Measurements from ENCODE around the gene MAB21L4. TPM values are rescaled to one million over a fixed set of nuclear protein-coding genes. Genes with fewer than 3 reads are reported as not detected.

MAB21L4 gene
- total and polyA plus RNA-seq, 7 donors: not detected

- Histone ChIP-seq H3K4me3 (no peak overlapping the region), H3K9me3 (no peaks in the 10 kb centered on the region), H3K36me3 (ENCODE audit: insufficient read depth in 1 of 2, low read depth in 1 of 2) (no peaks in the 10 kb centered on the region), H3K27me3 (ENCODE audit: insufficient read depth in 3 of 3, low read length in 2 of 3) (no peaks in the 10 kb centered on the region), H3K4me1 (no peaks in the 10 kb centered on the region), H3K27ac (no peak overlapping the region)
- intact Hi-C loops (cut with DNase I): no loop called here
- TF ChIP-seq CTCF (IDR thresholded peaks at IDR 0.05): no peak
- DNase-seq (no peak), ATAC-seq (no peak)
- WGBS, 3 donors: 51 to 60% (median 60%) methylated on average over 7 of the region's 7 CpGs
These were observed 19.9 kb downstream of the MAB21L4 start for GRCh38 chr2:240876035-240876474.

- H3K36me3 ChIP-seq (ENCODE audit: insufficient read depth in 1 of 2, low read depth in 1 of 2): no peaks in the 10 kb centered on the region
- no peaks in the 10 kb centered on the region for H3K4me1 ChIP-seq
- WGBS, 3 donors: 81 to 91% (median 82%) methylated on average over 20 to 22 of the region's 22 CpGs
- no peak overlapping the region for H3K27ac ChIP-seq
- no peak for ATAC-seq
- no peaks in the 10 kb centered on the region for H3K27me3 ChIP-seq (ENCODE audit: insufficient read depth in 3 of 3, low read length in 2 of 3)
- intact Hi-C loops (cut with DNase I): no loop called here
- no peaks in the 10 kb centered on the region for H3K9me3 ChIP-seq
- no peak for TF ChIP-seq CTCF (IDR thresholded peaks at IDR 0.05)
- H3K4me3 ChIP-seq: no peak overlapping the region
- no peak for DNase-seq
These were observed 20.5 kb downstream of the MAB21L4 start for GRCh38 chr2:240875228-240876034.

- Histone ChIP-seq H3K36me3 (ENCODE audit: insufficient read depth in 1 of 2, low read depth in 1 of 2) (no peaks in the 10 kb centered on the region), H3K4me3 (no peak overlapping the region), H3K9me3 (no peaks in the 10 kb centered on the region), H3K4me1 (no peaks in the 10 kb centered on the region), H3K27ac (no peak overlapping the region), H3K27me3 (ENCODE audit: insufficient read depth in 3 of 3, low read length in 2 of 3) (no peaks in the 10 kb centered on the region)
- TF ChIP-seq CTCF (IDR thresholded peaks at IDR 0.05): no peak
- intact Hi-C loops (cut with DNase I): no loop called here
- WGBS, 3 donors: 73 to 81% (median 73%) methylated on average over 11 to 12 of the region's 12 CpGs
- DNase-seq (no peak), ATAC-seq (no peak)
These were observed 21.2 kb downstream of the MAB21L4 start for GRCh38 chr2:240874715-240875227.

GRCh38 chr2:240873805-240874714 is 21.9 kb downstream of the MAB21L4 start:
- 70 to 77% (median 72%) methylated on average over 33 of the region's 33 CpGs for WGBS, 3 donors
- Histone ChIP-seq H3K4me3 (no peak overlapping the region), H3K36me3 (ENCODE audit: insufficient read depth in 1 of 2, low read depth in 1 of 2) (no peaks in the 10 kb centered on the region), H3K9me3 (no peaks in the 10 kb centered on the region), H3K27me3 (ENCODE audit: insufficient read depth in 3 of 3, low read length in 2 of 3) (no peaks in the 10 kb centered on the region), H3K4me1 (no peaks in the 10 kb centered on the region), H3K27ac (no peak overlapping the region)
- intact Hi-C loops (cut with DNase I): no loop called here
- no peak for DNase-seq
- no peak for ATAC-seq
- TF ChIP-seq CTCF (IDR thresholded peaks at IDR 0.05): no peak

Measured in psoas muscle (tissue), 8 donors.